ENCODE measurements around the gene CPLANE1.

DNA sequence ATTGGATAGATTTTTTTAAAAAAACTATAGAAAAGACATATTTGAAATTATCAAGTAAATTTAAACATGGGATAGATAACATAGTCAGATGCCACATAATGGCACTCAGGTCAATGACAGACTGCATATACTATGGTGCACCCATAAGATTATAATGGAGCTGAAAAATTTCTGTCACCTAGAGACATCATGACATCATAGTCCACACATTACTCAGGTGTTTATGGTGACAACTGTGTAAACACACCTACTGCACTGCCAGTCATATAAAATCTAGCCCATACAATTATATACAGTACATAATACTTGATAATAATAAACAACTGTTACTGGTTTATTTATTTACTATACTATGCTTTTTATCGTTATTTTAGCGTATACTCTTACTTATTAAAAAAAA lies 58.6 kb downstream of the CPLANE1 start:
- TF ChIP-seq, protein P1, sequence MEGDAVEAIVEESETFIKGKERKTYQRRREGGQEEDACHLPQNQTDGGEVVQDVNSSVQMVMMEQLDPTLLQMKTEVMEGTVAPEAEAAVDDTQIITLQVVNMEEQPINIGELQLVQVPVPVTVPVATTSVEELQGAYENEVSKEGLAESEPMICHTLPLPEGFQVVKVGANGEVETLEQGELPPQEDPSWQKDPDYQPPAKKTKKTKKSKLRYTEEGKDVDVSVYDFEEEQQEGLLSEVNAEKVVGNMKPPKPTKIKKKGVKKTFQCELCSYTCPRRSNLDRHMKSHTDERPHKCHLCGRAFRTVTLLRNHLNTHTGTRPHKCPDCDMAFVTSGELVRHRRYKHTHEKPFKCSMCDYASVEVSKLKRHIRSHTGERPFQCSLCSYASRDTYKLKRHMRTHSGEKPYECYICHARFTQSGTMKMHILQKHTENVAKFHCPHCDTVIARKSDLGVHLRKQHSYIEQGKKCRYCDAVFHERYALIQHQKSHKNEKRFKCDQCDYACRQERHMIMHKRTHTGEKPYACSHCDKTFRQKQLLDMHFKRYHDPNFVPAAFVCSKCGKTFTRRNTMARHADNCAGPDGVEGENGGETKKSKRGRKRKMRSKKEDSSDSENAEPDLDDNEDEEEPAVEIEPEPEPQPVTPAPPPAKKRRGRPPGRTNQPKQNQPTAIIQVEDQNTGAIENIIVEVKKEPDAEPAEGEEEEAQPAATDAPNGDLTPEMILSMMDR (IDR thresholded peaks at IDR 0.05; ENCODE audit: low read depth, low read length, poor library complexity, severe bottlenecking): no peak
- no peak for TF ChIP-seq EZH2phosphoT487 (IDR thresholded peaks at IDR 0.05; ENCODE audit: borderline replicate concordance, low read length)
